Medulla oblongata (tissue), 1 donor: ENCODE results near the gene CARMIL1.
"Not testable (repeated sequence)": the region's sequence is repeated elsewhere in the genome, so short reads cannot be mapped to it uniquely, and the experiment has no call there.

ENCODE experiments used
- DNase-seq: peaks from one replicate; pipeline ENCODE4 v3.0.0-alpha.2; 2015; ENCODE audit errors: extremely low spot score

The CARMIL1 gene

GRCh38 chr6:25441663-25442270, 162.6 kb downstream of the CARMIL1 start:
- no peak for DNase-seq

GRCh38 chr6:25442898-25443297, 163.7 kb downstream of the CARMIL1 start:
- DNase-seq, result no peak

- DNase-seq, result not testable (repeated sequence)
Observed at GRCh38 chr6:25444521-25444920, 165.3 kb downstream of the CARMIL1 start.

- DNase-seq, result no peak
Observed at GRCh38 chr6:25446830-25447569, 167.8 kb downstream of the CARMIL1 start.

GRCh38 chr6:25447570-25447929, 168.4 kb downstream of the CARMIL1 start:
- peak; percentile 22 for DNase-seq

GRCh38 chr6:25448965-25449538, 169.9 kb downstream of the CARMIL1 start:
- DNase-seq, result no peak

- DNase-seq, result peak; percentile 47
Observed at GRCh38 chr6:25449774-25450173, 170.6 kb downstream of the CARMIL1 start.

- DNase-seq, result no peak
Observed at GRCh38 chr6:25450469-25451198, 171.5 kb downstream of the CARMIL1 start.

- DNase-seq, result no peak
Observed at GRCh38 chr6:25452031-25452430, 172.9 kb downstream of the CARMIL1 start.

- DNase-seq, result no peak
Observed at GRCh38 chr6:25453288-25453687, 174.1 kb downstream of the CARMIL1 start.

- no peak for DNase-seq
Observed at GRCh38 chr6:25454136-25454535, 175.0 kb downstream of the CARMIL1 start.

- no peak for DNase-seq
Observed at GRCh38 chr6:25456249-25457040, 177.3 kb downstream of the CARMIL1 start.

- DNase-seq, result no peak
Observed at GRCh38 chr6:25457516-25457915, 178.3 kb downstream of the CARMIL1 start.

GRCh38 chr6:25458485-25458884, 179.3 kb downstream of the CARMIL1 start:
- no peak for DNase-seq

GRCh38 chr6:25462235-25462897, 183.2 kb downstream of the CARMIL1 start:
- DNase-seq, result no peak

- no peak for DNase-seq
Observed at GRCh38 chr6:25463441-25463840, 184.3 kb downstream of the CARMIL1 start.

GRCh38 chr6:25464225-25464624, 185.1 kb downstream of the CARMIL1 start:
- no peak for DNase-seq

- DNase-seq, result no peak
Observed at GRCh38 chr6:25465941-25466340, 186.8 kb downstream of the CARMIL1 start.

GRCh38 chr6:25468881-25469280, 189.7 kb downstream of the CARMIL1 start:
- no peak for DNase-seq

- DNase-seq, result no peak
Observed at GRCh38 chr6:25469797-25470388, 190.7 kb downstream of the CARMIL1 start.

GRCh38 chr6:25472306-25472705, 193.1 kb downstream of the CARMIL1 start:
- no peak for DNase-seq
